Fibroblast of lung (primary cell): ENCODE results near the gene WHRN. TPM values are rescaled to one million over a fixed set of nuclear protein-coding genes. Genes with fewer than 3 reads are reported as not detected.

Experiments
- DNase-seq, 2 donors: peaks; one replicate each; pipeline versions ENCODE4 v3.0.0 to v3.0.0-alpha.2; 2010; ENCODE audit warnings: low read depth in 2 of 2
- H2AFZ ChIP-seq: 2 replicates; pipeline ENCODE4 v1.5.1; 2012; ENCODE audit warnings: low read length, control low read depth, inconsistent platforms
- H3K27ac ChIP-seq: 2 replicates; pipeline ENCODE4 v1.5.1; 2011; ENCODE audit warnings: low read length, control low read depth; ENCODE audit not compliant: insufficient read depth
- H3K27me3 ChIP-seq: 2 replicates; pipeline ENCODE4 v1.5.1; 2011; ENCODE audit warnings: mild to moderate bottlenecking, low read length; ENCODE audit not compliant: control insufficient read depth, insufficient read depth
- H3K36me3 ChIP-seq: 2 replicates; pipeline ENCODE4 v1.5.1; 2011; ENCODE audit warnings: low read length; ENCODE audit not compliant: control insufficient read depth, insufficient read depth
- H3K4me1 ChIP-seq: 2 replicates; pipeline ENCODE4 v1.5.1; 2011; ENCODE audit warnings: low read length; ENCODE audit not compliant: control insufficient read depth, insufficient read depth; ENCODE audit errors: extremely low read depth
- H3K4me2 ChIP-seq: 2 replicates; pipeline ENCODE4 v1.5.1; 2011; ENCODE audit warnings: low read length, control low read depth; ENCODE audit not compliant: insufficient read depth; ENCODE audit errors: extremely low read depth
- H3K4me3 ChIP-seq, 4 experiments: fragments of 200-600 bp in 1 of 4; sonication (generic) in 1 of 4; replicated peaks in 1 of 4; 2 replicates each; pipeline ENCODE4 v1.5.1; 2011 to 2016; ENCODE audit warnings: low read length in 4 of 4, low read depth in 3 of 4, mild to moderate bottlenecking in 3 of 4, control low read depth in 2 of 4, inconsistent platforms in 1 of 4, mixed read lengths in 1 of 4; ENCODE audit not compliant: insufficient read depth in 1 of 4; ENCODE audit errors: control extremely low read depth in 1 of 4
- H3K79me2 ChIP-seq: 2 replicates; pipeline ENCODE4 v1.5.1; 2012; ENCODE audit warnings: mild to moderate bottlenecking, low read length, inconsistent platforms; ENCODE audit not compliant: control insufficient read depth, insufficient read depth
- H3K9ac ChIP-seq: 2 replicates; pipeline ENCODE4 v1.5.1; 2011; ENCODE audit warnings: mild to moderate bottlenecking, low read length, control low read depth; ENCODE audit not compliant: insufficient read depth
- H3K9me3 ChIP-seq: 2 replicates; pipeline ENCODE4 v1.5.1; 2012; ENCODE audit warnings: low read depth, low read length; ENCODE audit not compliant: control insufficient read depth, insufficient read depth
- H4K20me1 ChIP-seq: 2 replicates; pipeline ENCODE4 v1.5.1; 2011; ENCODE audit warnings: low read length; ENCODE audit not compliant: control insufficient read depth, insufficient read depth; ENCODE audit errors: extremely low read depth
- EZH2 ChIP-seq: IDR thresholded peaks from 2 replicates; pipeline ENCODE4 v1.5.1; 2012; ENCODE audit warnings: low read length, control low read depth, mild to moderate bottlenecking; ENCODE audit errors: missing control alignments
- polyA plus RNA-seq, 2 donors: library from polyadenylated mRNA; depleted of rRNA in 1 of 2; stranded (reverse) in 1 of 2; unstranded in 1 of 2; fragments of >200 nt; gene quantifications; 2 replicates each; pipeline ENCODE4 v1.2.1, GENCODE V29; 2011 to 2012; ENCODE audit warnings: missing spikeins in 1 of 2
- total RNA-seq: library from RNA; depleted of rRNA; stranded (reverse); fragments of >200 nt; gene quantifications from 2 replicates; pipeline ENCODE4 v1.2.1, GENCODE V29; 2014
- TF ChIP-seq, protein P1 (sequence below), 2 donors: IDR thresholded peaks in 1 of 2; conservative IDR thresholded peaks in 1 of 2; 1 replicate in 1 of 2; 2 replicates in 1 of 2; pipeline ENCODE4 v1.5.1; 2011 to 2012; ENCODE audit warnings: low read length in 2 of 2, control low read depth in 1 of 2, inconsistent platforms in 1 of 2, low read depth in 1 of 2, mild to moderate bottlenecking in 1 of 2

Gene WHRN
- total and polyA plus RNA-seq, 2 donors (not counting 1 experiment from before 2014, with no cell fraction given) = 0.16 to 1.8 TPM

DNA sequence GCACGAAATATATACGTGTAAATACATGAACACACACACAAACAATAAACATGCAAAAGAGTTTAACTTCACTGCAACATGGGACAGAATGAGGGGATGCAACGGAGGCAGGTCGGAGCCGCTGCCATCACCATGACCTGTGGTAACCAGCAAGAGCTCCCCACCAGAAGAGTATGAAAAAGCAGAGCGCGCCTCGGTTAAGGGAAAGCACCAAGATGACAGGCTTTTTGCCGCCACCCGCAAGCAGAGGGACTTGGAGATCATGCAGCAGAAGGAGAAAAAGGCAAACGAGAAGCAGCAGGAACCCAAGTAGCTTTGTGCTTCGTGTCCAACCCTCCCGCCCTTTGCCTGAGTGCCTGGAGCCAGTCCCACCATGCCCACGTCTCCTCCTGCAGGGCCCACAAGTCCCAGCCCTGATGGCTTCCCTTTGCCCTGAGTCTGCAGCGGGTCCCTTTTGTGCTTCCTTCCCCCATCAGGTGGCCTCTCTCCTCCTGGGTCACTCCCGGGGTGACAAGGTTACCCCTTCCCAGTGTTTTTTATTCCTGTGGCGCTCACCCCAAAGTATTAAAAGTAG, 13.8 kb downstream of the WHRN start:
- Histone ChIP-seq H2AFZ (no peak overlapping the region), H3K4me3 (no peak overlapping the region), H3K4me1 (no peaks in the 10 kb centered on the region)

DNA sequence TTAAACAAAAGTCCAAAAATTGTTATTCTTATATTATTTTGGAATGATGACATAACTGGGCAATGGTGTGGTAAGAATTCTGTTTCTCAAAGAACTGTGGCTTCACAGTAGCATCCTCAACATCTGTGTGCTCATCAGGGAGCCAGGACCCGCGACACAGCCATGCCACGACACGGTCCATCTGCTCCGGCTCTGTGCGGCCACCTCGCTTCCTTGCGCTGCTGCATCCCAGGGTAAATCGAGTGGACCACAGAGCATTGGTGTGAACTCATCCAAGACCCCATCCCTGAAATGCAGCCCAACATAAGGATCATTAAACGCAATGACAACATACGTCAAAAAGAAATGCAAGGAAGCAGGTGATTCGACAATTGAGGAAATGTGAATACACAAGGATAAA, 15.3 kb downstream of the WHRN start:
- Histone ChIP-seq H3K36me3 (no peaks in the 10 kb centered on the region), H4K20me1 (no peaks in the 10 kb centered on the region), H3K9ac (no peak overlapping the region), H3K27ac (no peak overlapping the region), H3K79me2 (no peaks in the 10 kb centered on the region), H3K27me3 (peaks cover 2% of the 10 kb centered on the region), H3K9me3 (no peaks in the 10 kb centered on the region), H2AFZ (no peak overlapping the region), H3K4me3 (no peak overlapping the region), H3K4me1 (no peaks in the 10 kb centered on the region), H3K4me2 (no peak overlapping the region)
- TF ChIP-seq, protein P1, sequence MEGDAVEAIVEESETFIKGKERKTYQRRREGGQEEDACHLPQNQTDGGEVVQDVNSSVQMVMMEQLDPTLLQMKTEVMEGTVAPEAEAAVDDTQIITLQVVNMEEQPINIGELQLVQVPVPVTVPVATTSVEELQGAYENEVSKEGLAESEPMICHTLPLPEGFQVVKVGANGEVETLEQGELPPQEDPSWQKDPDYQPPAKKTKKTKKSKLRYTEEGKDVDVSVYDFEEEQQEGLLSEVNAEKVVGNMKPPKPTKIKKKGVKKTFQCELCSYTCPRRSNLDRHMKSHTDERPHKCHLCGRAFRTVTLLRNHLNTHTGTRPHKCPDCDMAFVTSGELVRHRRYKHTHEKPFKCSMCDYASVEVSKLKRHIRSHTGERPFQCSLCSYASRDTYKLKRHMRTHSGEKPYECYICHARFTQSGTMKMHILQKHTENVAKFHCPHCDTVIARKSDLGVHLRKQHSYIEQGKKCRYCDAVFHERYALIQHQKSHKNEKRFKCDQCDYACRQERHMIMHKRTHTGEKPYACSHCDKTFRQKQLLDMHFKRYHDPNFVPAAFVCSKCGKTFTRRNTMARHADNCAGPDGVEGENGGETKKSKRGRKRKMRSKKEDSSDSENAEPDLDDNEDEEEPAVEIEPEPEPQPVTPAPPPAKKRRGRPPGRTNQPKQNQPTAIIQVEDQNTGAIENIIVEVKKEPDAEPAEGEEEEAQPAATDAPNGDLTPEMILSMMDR (conservative IDR thresholded peaks at IDR 0.05 in 1 of 2, IDR thresholded peaks at IDR 0.05 in 1 of 2; ENCODE audit: low read depth in 1 of 2, low read length in 2 of 2) = no peak
- TF ChIP-seq EZH2 = no peak
- DNase-seq = no peak

More for the DNA sequence above, 13.8 kb downstream of the WHRN start:
- H3K9me3 ChIP-seq = no peaks in the 10 kb centered on the region
- no peaks in the 10 kb centered on the region for H4K20me1 ChIP-seq
- DNase-seq = no peak
- no peaks in the 10 kb centered on the region for H3K79me2 ChIP-seq
- H3K4me2 ChIP-seq = no peak overlapping the region
- H3K9ac ChIP-seq = no peak overlapping the region
- no peak overlapping the region for H3K27ac ChIP-seq
- peaks cover 7% of the 10 kb centered on the region for H3K27me3 ChIP-seq
- no peaks in the 10 kb centered on the region for H3K36me3 ChIP-seq
- TF ChIP-seq, protein P1 (conservative IDR thresholded peaks at IDR 0.05 in 1 of 2, IDR thresholded peaks at IDR 0.05 in 1 of 2; ENCODE audit: low read depth in 1 of 2, low read length in 2 of 2) = no peak
- TF ChIP-seq EZH2 = no peak

DNA sequence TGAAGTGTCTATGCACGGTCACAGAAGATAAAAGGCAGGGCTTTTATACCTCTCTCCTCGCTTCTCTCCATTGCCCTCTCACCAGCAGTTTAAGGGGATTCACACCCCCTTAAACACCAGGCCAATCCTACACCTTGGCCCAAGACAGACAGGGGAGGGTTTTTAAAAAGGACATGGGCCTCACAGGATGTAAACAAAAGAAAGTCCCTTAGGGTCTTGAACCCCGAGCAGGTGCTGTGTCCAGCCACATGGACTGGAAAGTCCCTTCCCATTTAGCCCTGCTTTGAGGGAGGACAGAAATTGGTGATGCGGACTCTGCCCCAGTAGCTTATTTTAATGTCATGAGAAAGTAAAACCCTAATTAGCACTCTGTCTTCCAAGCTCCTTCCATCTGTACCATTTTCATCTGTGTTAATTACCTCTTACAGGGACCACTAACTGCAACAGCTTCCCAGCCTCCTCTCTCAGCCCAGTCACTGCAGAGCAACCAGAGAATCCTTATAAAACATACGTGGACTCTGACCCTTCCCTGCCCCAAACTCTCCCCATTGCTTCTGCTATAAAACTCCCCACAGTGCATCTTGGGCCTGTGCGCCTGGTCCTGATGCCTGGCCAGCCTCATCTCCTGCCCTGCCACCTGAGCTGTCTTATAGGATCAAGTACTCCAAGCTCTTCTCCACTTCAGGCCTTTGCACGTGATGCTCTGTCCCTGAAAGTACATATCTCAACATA, 16.7 kb downstream of the WHRN start:
- Histone ChIP-seq H3K4me1 (no peaks in the 10 kb centered on the region), H4K20me1 (no peaks in the 10 kb centered on the region), H3K4me2 (no peak overlapping the region), H3K9me3 (no peaks in the 10 kb centered on the region), H3K27ac (no peak overlapping the region), H3K4me3 (no peak overlapping the region), H3K36me3 (no peaks in the 10 kb centered on the region), H2AFZ (no peak overlapping the region), H3K27me3 (no peaks in the 10 kb centered on the region), H3K79me2 (no peaks in the 10 kb centered on the region), H3K9ac (no peak overlapping the region)
- no peak for DNase-seq
- no peak for TF ChIP-seq EZH2
- TF ChIP-seq, protein P1 (conservative IDR thresholded peaks at IDR 0.05 in 1 of 2, IDR thresholded peaks at IDR 0.05 in 1 of 2; ENCODE audit: low read depth in 1 of 2, low read length in 2 of 2) = no peak
